Mesodermal cell (in vitro differentiated cells): ENCODE results near the gene LCA5L.

Experiments used
- H3K27ac ChIP-seq: 2 replicates; pipeline ENCODE4 v1.7.0; 2013; ENCODE audit warnings: mild to moderate bottlenecking, low read depth, low read length, moderate library complexity; ENCODE audit not compliant: severe bottlenecking
- H3K36me3 ChIP-seq: 2 replicates; pipeline ENCODE4 v1.7.1; 2013; ENCODE audit warnings: mild to moderate bottlenecking, low read length, moderate library complexity; ENCODE audit not compliant: control insufficient read depth, insufficient read depth
- H3K4me1 ChIP-seq: one replicate; pipeline ENCODE4 v1.7.1; 2013; ENCODE audit warnings: mild to moderate bottlenecking, low read length; ENCODE audit not compliant: insufficient read depth, control insufficient read depth, poor library complexity, severe bottlenecking
- H3K4me3 ChIP-seq: 2 replicates; pipeline ENCODE4 v1.7.0; 2013; ENCODE audit warnings: low read length, control low read depth, mild to moderate bottlenecking; ENCODE audit not compliant: insufficient read depth, poor library complexity, severe bottlenecking; ENCODE audit errors: extremely low read depth
- H3K9me3 ChIP-seq: 2 replicates; pipeline ENCODE4 v1.7.1; 2013; ENCODE audit warnings: mild to moderate bottlenecking, low read length, moderate library complexity; ENCODE audit not compliant: control insufficient read depth
- WGBS, 2 experiments: methylation state at CpG; one replicate each; pipeline ENCODE4 v1.1.5; 2013; ENCODE audit warnings: missing lambda C conversion rate in 2 of 2; ENCODE audit not compliant: insufficient coverage in 2 of 2; 5-methylcytosine and 5-hydroxymethylcytosine counted together

The LCA5L gene

DNA sequence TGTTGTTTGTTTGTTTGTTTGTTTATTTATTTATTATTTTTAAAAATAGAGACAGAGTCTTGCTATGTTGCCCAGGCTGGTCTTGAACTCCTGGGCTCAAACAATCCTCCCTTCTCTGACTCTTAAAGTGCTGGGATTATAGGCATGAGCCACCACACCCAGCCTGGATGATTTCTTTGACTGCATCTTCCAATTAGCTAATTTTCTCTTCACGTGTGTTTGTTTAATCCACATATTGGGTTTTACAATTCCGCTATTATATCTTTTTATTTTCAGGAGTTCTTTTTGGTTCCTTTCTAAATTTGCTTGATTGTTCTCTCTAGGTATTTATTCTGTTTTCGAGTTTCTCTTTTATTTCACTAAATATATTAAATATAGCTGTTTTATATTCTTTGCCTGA lies 26.0 kb upstream of the LCA5L start:
- H3K27ac ChIP-seq, result no peak overlapping the region
- H3K36me3 ChIP-seq, result no peaks in the 10 kb centered on the region
- no peaks in the 10 kb centered on the region for H3K4me1 ChIP-seq
- no CpG with 5 or more reads among the region's 3 CpGs for WGBS, 2 experiments
- no peaks in the 10 kb centered on the region for H3K9me3 ChIP-seq
- no peak overlapping the region for H3K4me3 ChIP-seq

DNA sequence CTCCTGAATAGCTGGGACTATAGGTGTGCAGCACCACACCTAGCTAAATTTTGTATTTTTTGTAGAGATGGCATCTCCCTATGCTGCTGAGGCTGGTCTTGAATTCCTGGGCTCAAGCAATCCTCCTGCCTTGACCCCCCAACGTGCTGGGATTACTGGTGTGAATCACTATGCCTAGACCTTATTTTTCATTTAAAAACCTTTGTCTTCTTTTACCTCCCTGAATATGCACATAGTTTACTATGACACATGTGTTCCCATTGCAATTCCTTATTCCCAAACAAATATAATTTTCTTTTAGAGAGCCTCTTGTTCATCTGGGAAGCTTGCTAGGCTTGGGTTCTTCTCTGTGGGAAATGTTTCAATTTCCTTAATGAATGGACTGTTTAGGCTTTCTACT lies 23.0 kb upstream of the LCA5L start:
- H3K4me3 ChIP-seq, result no peak overlapping the region
- H3K4me1 ChIP-seq, result no peaks in the 10 kb centered on the region
- H3K27ac ChIP-seq, result no peak overlapping the region
- H3K9me3 ChIP-seq, result no peaks in the 10 kb centered on the region
- WGBS, 2 experiments, result 80% methylated on average over 1 of the region's 1 CpG; no CpG with 5 or more reads in 1 of the 2 experiments
- H3K36me3 ChIP-seq, result no peaks in the 10 kb centered on the region

DNA sequence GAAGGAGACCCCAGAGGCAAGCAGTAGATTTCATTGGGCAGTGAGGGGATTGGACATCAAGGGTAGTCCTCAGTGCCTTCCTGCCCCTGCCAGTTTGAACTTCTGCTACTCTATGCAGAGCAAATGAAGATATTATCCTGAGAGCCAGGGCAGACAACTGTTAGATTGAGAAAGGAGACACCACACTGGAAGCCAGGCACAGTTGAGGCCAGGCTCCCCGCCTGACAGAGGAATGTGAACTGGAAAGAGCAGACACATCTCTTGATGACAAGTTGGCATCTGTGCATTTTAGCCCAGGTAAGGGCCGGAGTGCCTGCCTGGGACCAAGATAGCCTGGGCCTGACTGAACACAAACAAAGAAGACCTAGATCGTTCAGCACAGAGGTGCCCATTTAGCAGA lies 22.2 kb upstream of the LCA5L start:
- Histone ChIP-seq H3K4me1 (no peaks in the 10 kb centered on the region), H3K27ac (no peak overlapping the region), H3K9me3 (no peaks in the 10 kb centered on the region), H3K36me3 (no peaks in the 10 kb centered on the region), H3K4me3 (no peak overlapping the region)
- 89 to 100% methylated on average over 3 of the region's 3 CpGs for WGBS, 2 experiments

DNA sequence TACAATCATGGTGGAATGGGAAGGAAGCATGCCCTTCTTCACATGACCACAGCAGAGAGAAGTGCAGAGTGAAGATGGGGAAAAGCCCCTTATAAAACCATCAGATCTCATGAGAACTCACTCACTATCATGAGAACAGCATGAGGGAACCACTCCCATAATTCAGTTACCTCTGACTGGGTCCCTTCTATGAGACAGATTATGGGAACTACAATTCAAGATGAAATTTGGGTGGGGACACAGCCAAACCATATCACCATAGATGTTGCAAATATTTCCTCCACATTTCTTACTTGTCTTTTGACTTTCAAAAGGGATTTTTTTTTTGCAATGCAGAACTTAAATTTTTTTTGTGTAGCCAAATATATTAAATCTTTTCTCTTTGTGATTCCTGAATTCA lies 21.0 kb upstream of the LCA5L start:
- no peaks in the 10 kb centered on the region for H3K4me1 ChIP-seq
- H3K36me3 ChIP-seq, result no peaks in the 10 kb centered on the region
- H3K9me3 ChIP-seq, result no peaks in the 10 kb centered on the region
- H3K4me3 ChIP-seq, result no peak overlapping the region
- no peak overlapping the region for H3K27ac ChIP-seq

- 92 to 100% methylated on average over 2 of the region's 3 CpGs for WGBS, 2 experiments
- H3K4me3 ChIP-seq, result no peak overlapping the region
- H3K36me3 ChIP-seq, result no peaks in the 10 kb centered on the region
- H3K4me1 ChIP-seq, result no peaks in the 10 kb centered on the region
- no peaks in the 10 kb centered on the region for H3K9me3 ChIP-seq
- H3K27ac ChIP-seq, result no peak overlapping the region
These were observed 17.7 kb upstream of the LCA5L start for GRCh38 chr21:39463308-39463707.

- WGBS, 2 experiments, result 93 to 100% methylated on average over 2 to 3 of the region's 3 CpGs
- no peak overlapping the region for H3K4me3 ChIP-seq
These were observed 15.8 kb upstream of the LCA5L start for GRCh38 chr21:39461419-39461818.

DNA sequence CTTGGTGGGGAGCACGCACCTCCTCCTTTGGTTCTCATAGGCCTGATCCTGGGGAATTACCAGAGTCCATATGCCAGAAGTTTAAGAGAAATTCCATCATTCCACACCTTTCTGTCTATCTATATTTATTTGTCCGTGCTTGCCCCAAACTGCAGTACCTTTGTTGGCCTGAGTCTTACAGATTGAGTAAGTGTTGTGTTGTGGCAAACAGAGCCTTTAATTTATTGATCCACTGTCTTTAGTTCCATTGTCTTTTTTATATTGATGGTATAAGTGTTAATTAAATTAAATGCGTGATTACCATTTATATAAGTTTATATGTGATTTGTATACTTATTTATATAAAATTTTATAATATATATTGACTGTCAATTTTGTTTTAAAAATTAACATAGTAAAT lies 11.1 kb upstream of the LCA5L start:
- Histone ChIP-seq H3K36me3 (no peaks in the 10 kb centered on the region), H3K9me3 (no peaks in the 10 kb centered on the region), H3K27ac (no peak overlapping the region), H3K4me1 (no peaks in the 10 kb centered on the region), H3K4me3 (no peak overlapping the region)
- 100% methylated on average over 1 of the region's 3 CpGs for WGBS, 2 experiments

More at GRCh38 chr21:39461419-39461818, 15.8 kb upstream of the LCA5L start:
- H3K9me3 ChIP-seq, result no peaks in the 10 kb centered on the region
- no peaks in the 10 kb centered on the region for H3K4me1 ChIP-seq
- H3K36me3 ChIP-seq, result no peaks in the 10 kb centered on the region
- H3K27ac ChIP-seq, result no peak overlapping the region

DNA sequence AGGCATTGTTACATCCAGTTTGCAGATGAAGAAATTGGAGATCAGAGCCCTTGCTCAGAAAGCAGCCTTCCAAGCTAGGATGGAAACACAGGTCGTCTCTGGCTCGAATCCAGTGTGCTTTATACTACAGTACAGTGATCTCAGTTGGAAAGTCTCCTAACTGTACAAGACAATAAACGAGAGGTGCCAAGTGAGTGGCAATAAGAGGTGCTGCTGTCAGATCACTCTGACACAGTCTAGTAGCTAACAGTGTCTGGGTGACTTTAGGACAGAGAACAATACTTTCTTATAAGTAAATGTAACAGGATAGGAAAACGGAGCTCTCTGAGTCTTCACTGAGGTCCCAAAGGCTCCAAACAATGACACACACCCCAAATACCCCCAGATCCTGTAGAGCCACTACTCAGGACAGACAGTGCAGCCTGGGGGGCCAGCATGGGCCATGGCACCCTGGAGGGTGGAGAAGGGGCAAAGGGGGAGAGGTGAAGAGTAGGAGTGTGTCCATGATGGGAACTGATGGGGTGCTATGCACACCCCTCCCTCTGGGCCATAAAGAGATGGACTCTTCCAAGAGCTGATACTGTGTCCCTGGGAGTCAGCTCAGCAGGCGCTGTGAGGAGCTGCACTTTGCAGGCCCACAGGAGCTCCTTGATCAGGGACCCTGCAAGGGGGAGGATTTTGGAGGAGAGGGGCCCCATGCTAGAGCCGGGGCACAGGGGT lies 9.5 kb upstream of the LCA5L start:
- Histone ChIP-seq H3K4me3 (no peak overlapping the region), H3K36me3 (no peaks in the 10 kb centered on the region), H3K4me1 (no peaks in the 10 kb centered on the region), H3K27ac (no peak overlapping the region), H3K9me3 (no peaks in the 10 kb centered on the region)
- 80 to 100% methylated on average over 2 to 4 of the region's 6 CpGs for WGBS, 2 experiments

DNA sequence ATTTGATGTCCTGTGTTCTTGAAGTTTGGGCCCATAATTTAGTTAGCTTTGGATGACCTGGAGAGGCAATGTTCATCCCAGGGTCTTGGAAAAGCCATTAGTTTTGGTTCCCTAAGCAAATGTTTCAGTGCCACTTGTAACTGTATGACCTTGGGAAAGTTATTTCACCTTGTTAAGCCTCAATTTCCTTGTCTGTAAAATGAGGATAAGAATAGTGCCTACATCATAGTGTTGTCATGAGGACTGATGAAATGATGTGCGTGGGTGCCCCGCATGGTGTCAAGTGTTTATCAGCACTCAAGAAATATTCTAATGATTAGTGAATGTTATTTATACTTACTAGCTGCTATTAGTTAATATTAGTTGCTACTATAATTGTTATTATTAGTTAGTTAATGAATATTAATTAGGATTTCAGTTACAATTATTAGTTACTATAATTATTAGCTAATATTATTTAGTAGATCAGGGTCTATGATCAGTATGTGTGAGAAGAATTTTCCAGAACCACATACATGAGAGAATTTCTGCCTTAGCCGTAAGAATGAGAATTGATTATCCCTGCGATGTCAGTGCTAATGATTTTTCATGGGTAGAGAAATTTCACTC lies 8.1 kb upstream of the LCA5L start:
- H3K27ac ChIP-seq, result no peak overlapping the region
- no peaks in the 10 kb centered on the region for H3K4me1 ChIP-seq
- no peaks in the 10 kb centered on the region for H3K9me3 ChIP-seq
- WGBS, 2 experiments, result no CpG with 5 or more reads among the region's 4 CpGs
- no peaks in the 10 kb centered on the region for H3K36me3 ChIP-seq
- H3K4me3 ChIP-seq, result no peak overlapping the region

- H3K4me3 ChIP-seq, result no peak overlapping the region
- H3K27ac ChIP-seq, result peak overlapping the region; percentile 26
- 82 to 96% methylated on average over 5 to 6 of the region's 6 CpGs for WGBS, 2 experiments
- no peaks in the 10 kb centered on the region for H3K4me1 ChIP-seq
- no peaks in the 10 kb centered on the region for H3K36me3 ChIP-seq
- H3K9me3 ChIP-seq, result no peaks in the 10 kb centered on the region
These were observed 7.4 kb upstream of the LCA5L start for GRCh38 chr21:39452970-39453342.

- WGBS, 2 experiments, result 78 to 80% methylated on average over 7 to 10 of the region's 10 CpGs
- Histone ChIP-seq H3K9me3 (no peaks in the 10 kb centered on the region), H3K27ac (peak overlapping the region; percentile 47)
These were observed 6.8 kb upstream of the LCA5L start for GRCh38 chr21:39452207-39452969.

More at GRCh38 chr21:39452207-39452969, 6.8 kb upstream of the LCA5L start:
- Histone ChIP-seq H3K4me3 (peak overlapping the region; percentile 12), H3K4me1 (no peaks in the 10 kb centered on the region), H3K36me3 (no peaks in the 10 kb centered on the region)
